H1 (cell line): ENCODE data around the gene ALK. TPM values are rescaled to one million over a fixed set of nuclear protein-coding genes. Genes with fewer than 3 reads are reported as not detected.

Experiments
- BACH1 ChIP-seq: IDR thresholded peaks from 2 replicates; pipeline ENCODE4 v1.6.1; 2012; ENCODE audit warnings: low read length, improper control_type of control experiment
- CHD7 ChIP-seq: fragments of 300-600 bp; sonication (generic); IDR thresholded peaks from 2 replicates; pipeline ENCODE4 v1.7.1; 2012; ENCODE audit warnings: low read length, moderate library complexity, mild to moderate bottlenecking, inconsistent platforms; ENCODE audit not compliant: insufficient replicate concordance
- EGR1 ChIP-seq: IDR thresholded peaks from 2 replicates; pipeline ENCODE4 v1.6.1; 2011; ENCODE audit warnings: low read depth, low read length, borderline replicate concordance
- EZH2 ChIP-seq: fragments of 200-600 bp; sonication (generic); IDR thresholded peaks from 2 replicates; pipeline ENCODE4 v1.7.1; 2012; ENCODE audit warnings: low read depth, mild to moderate bottlenecking, moderate library complexity, low read length, inconsistent platforms; ENCODE audit not compliant: severe bottlenecking
- RBBP5 ChIP-seq: IDR thresholded peaks from 2 replicates; pipeline ENCODE4 v1.7.1; 2012; ENCODE audit warnings: low read depth, mild to moderate bottlenecking, inconsistent platforms, low read length, moderate library complexity, borderline replicate concordance
- SIRT6 ChIP-seq: IDR thresholded peaks from one replicate; pipeline ENCODE4 v1.7.1; 2012; ENCODE audit warnings: low read length, inconsistent platforms
- SP1 ChIP-seq: IDR thresholded peaks from 2 replicates; pipeline ENCODE4 v1.6.1; 2011; ENCODE audit warnings: low read depth, low read length
- TCF12 ChIP-seq: IDR thresholded peaks from 2 replicates; pipeline ENCODE4 v1.6.1; 2011; ENCODE audit warnings: low read depth, mild to moderate bottlenecking, low read length
- polyA plus RNA-seq, 7 experiments: library from polyadenylated mRNA; depleted of rRNA in 3 of 7; stranded (reverse) in 5 of 7; unstranded in 2 of 7; fragments of >200 nt in 5 of 7; fragments of 200-250 nt in 2 of 7; gene quantifications; 1 replicate in 5 of 7; 2 replicates in 1 of 7; 4 replicates in 1 of 7; pipeline versions ENCODE4 v1.2.1 to v1.2.3, GENCODE V29; 2011 to 2013; ENCODE audit warnings: missing spikeins in 2 of 7, mixed read lengths in 2 of 7
- total RNA-seq: library from RNA; stranded (reverse); fragmentation: NEBNext Ultra II Directional; extraction: Animal tissue kit (Norgen Biotek cat#: 25700); gene quantifications from 2 replicates; pipeline ENCODE4 v1.2.1, GENCODE V29; 2021

The ALK gene
- total and polyA plus RNA-seq, 2 of the 8 experiments (the other 6 are each of a cell fraction or from before 2014, with no cell fraction given): 0.02 to 0.09 TPM

DNA sequence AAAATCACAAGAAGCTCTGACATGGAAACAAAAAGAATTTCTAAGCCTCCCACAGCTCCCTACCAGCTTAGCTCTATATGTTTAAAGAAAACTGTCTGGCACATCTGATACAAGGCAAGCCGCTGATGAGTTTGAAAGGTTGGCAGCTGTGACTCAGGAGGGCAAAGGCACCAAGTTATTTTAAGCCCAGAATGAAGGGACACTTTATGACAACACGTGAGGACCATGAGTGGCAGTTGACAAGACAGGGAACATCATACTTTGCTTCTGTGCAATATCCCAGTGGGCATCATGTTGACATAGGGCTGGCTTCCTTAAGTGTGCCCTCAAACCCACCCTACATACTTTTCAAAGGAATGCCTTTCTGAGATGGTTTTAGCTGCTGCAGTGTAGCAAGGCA is 533.3 kb downstream of the ALK start (continued):
- no peak for TF ChIP-seq CHD7
- TF ChIP-seq TCF12: no peak
- TF ChIP-seq SP1: no peak
- no peak for TF ChIP-seq EZH2
- TF ChIP-seq EGR1: no peak
- TF ChIP-seq RBBP5: no peak
- no peak for TF ChIP-seq BACH1
- TF ChIP-seq SIRT6: no peak
